HG03135 (cell line): ENCODE data around the gene SORCS2.

ENCODE experiments used
- ATAC-seq: cut with Tn5 transposase; IDR thresholded peaks from one replicate; pipeline ENCODE4 v1.9.1; 2021; ENCODE audit warnings: mild to moderate bottlenecking, moderate library complexity; ENCODE audit not compliant: unreplicated experiment

SORCS2 gene

DNA sequence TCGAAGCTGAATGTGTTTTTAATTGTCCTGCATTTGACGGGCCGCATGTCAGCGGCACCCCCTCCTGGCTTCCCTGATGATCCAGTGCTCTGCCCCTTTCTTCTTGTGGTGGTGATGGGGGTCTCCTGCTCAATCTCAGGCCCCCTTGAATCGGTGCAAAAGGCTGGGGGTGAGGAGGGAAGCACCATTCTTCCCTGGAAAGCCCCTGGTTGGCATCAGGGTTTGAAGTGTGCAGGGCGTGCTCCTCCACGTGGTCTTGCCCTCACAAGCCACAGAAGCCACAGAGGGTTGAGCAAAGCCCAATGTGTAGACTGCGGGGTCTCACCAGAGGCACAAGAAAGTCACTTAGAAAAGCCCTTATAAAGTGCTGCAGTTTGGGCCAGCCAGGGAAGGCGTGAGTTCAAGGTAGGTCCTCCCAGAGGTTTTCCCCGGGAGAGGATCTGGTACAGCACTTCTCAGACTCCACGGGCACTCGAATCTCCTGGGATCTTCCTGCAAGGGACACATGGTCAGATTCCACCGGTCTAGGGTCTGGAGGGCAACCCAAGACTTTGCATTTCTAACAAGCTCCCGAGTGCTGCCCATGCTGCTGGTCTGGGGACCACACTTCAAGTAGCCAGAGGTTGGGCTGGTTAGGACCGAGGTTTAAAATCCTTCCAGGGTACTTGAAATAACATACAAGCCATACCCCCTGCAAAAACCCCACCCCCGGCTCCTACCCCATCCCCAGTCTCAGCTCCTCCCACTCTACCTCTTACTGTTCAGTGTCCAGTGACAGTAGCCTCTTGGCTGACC, 207.3 kb downstream of the SORCS2 start:
- ATAC-seq = no peak

- ATAC-seq = no peak
Observed at GRCh38 chr4:7400671-7401298, 208.4 kb downstream of the SORCS2 start.

DNA sequence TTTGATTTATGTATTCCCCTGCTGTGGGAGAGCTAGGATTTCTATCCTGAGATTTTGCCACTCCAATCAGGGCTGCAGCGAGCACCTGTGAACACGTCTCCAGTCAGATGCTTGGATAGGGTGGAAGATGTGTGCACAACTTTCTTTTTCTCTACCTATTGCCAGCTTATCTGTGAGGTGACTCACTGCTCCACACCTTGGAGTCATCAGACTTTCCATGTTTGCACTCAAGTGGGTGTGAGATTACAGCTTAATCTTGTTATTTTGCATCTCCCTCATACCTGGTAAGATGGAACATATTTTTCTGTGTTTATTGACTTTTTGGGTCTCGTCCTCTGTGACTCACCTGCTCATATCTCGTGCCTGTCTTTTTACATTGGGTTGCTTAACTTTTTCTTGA, 210.2 kb downstream of the SORCS2 start:
- no peak for ATAC-seq

DNA sequence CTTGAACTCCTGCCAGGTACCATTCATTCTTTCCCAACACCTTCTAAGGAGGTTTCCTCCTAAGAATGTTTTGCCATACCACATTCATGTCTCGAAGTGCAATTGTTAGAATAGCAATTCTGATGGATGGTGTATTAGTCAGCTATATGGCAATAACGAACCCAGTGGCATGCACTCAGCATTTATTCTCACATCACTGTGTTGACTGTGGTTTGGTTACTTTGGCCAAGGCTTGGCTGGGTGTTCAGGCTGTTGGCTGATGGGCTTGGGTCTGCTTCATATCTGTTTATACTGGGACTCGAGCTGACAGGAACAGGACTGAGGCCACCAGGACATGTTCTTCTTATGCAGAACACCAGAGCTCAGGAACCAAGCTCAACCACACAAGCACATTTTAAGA, 210.7 kb downstream of the SORCS2 start:
- ATAC-seq = no peak

GRCh38 chr4:7408166-7408565, 215.8 kb downstream of the SORCS2 start:
- ATAC-seq = no peak

- ATAC-seq = no peak
Observed at GRCh38 chr4:7410446-7410845, 218.1 kb downstream of the SORCS2 start.

DNA sequence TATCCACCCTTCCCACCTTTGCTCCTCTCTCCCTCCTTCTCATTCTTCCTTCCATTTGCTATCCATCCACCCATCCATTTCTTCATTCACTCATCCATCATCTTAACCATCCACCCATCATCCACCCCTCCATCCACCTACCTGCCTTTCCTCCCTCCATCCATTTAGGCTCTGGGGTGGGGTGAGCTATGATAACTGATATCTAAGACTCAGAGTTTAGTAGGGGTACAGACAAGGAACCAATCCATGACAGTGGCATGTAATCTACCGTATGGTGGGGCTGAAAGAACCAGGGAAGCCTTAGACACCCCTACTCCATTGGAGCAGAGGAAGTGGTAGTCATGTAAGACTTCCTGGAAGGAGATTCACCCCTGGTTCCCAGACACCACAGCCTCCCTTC, 219.2 kb downstream of the SORCS2 start:
- ATAC-seq = no peak

- ATAC-seq = no peak
Observed at GRCh38 chr4:7411896-7412553, 219.7 kb downstream of the SORCS2 start.

- ATAC-seq = no peak
Observed at GRCh38 chr4:7412554-7412912, 220.2 kb downstream of the SORCS2 start.

GRCh38 chr4:7414046-7414445, 221.7 kb downstream of the SORCS2 start:
- no peak for ATAC-seq

GRCh38 chr4:7414736-7415510, 222.6 kb downstream of the SORCS2 start:
- no peak for ATAC-seq

GRCh38 chr4:7415927-7416686, 223.8 kb downstream of the SORCS2 start:
- no peak for ATAC-seq

- no peak for ATAC-seq
Observed at GRCh38 chr4:7416745-7417432, 224.6 kb downstream of the SORCS2 start.

- no peak for ATAC-seq
Observed at GRCh38 chr4:7417639-7418038, 225.3 kb downstream of the SORCS2 start.

GRCh38 chr4:7418131-7418943, 226.0 kb downstream of the SORCS2 start:
- ATAC-seq = no peak

GRCh38 chr4:7419961-7420660, 227.8 kb downstream of the SORCS2 start:
- no peak for ATAC-seq

DNA sequence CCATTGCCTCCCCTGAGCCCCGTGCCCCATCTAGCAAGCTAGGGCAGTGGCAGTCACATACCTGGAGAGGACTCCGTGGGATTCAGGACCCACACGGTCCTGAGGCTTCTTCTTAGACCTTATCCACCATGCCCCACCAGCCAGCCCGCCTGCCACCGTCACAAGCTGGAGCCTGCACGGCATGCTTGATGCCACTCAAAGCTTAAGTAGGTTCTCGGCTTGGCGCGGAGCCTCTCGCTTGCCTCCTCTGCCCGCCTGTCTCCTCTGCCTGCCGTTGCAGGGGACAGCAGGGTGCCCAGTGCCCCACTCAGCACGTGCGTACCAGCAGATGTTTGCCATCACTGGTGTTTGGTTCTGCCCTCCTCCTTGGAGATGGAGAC, 228.3 kb downstream of the SORCS2 start:
- ATAC-seq = no peak

DNA sequence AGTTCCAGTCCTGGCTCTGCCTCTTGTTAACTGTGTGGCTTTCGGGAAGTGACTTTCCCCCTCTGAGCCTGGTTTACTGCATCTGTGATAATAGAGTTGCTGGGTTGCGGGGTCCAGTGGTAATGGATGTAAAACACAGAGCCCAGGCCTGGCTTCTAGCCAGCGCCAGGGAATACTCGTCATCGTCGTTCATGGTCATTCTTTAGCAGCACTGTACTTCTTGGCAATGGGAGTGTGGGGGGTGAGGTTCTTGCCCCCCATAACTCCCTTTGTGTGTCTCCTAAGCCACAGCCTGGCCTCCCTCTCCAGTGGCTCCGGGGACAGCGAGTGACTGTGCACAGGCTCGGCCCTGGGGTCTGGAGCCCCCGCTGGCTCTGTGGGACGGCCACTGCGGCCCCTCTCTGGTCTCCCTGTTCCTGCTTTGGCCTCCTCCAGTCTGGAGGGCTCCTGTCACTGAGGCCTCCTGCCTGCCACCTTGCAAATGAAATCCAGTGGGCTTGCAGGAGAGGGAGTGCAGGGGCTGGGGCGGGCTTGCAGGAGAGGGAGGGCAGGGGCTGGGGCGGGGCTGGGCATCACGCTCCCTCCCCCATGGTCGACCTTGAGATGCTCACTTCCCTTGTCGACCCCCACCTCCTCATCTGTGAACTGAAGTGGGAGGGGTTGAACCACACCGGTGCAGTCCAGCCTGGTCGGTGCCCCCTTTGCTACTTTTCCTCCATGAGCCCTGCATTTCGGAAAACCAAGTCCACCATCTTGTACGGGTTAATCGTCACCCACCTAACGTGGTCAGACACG, 229.2 kb downstream of the SORCS2 start:
- ATAC-seq = no peak
